COR-L47 (cell line): ENCODE measurements around the gene IMMP2L.

ENCODE experiments used
- DNase-seq: peaks from one replicate; lab custom pipeline; 2025; lab: John Stamatoyannopoulos, UW

Gene IMMP2L

GRCh38 chr7:111556977-111557376 is 5.3 kb downstream of the IMMP2L start:
- DNase-seq = no peak

DNA sequence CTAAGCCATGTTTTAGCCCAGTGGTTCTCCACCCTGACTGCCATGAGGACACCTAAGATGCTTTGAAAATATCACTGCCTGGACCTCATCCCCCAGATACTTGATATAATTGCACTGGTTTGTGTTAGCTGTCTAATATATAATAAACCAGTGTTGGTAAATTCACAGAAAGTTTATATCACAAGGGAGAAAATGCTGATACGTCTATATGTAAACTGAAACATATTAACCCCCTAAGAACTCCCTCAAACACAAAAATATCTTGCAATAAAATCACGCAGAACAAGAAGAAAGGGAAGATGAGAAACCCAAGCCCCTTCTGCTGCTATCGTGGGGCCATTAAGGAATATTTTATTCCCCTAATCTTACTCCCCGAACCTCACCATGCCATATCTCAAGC is 8.2 kb downstream of the IMMP2L start:
- DNase-seq = no peak

GRCh38 chr7:111541067-111541466 is 21.2 kb downstream of the IMMP2L start:
- no peak for DNase-seq

- DNase-seq = no peak
Observed at GRCh38 chr7:111540199-111540815, 22.0 kb downstream of the IMMP2L start.

- no peak for DNase-seq
Observed at GRCh38 chr7:111537134-111537533, 25.2 kb downstream of the IMMP2L start.

DNA sequence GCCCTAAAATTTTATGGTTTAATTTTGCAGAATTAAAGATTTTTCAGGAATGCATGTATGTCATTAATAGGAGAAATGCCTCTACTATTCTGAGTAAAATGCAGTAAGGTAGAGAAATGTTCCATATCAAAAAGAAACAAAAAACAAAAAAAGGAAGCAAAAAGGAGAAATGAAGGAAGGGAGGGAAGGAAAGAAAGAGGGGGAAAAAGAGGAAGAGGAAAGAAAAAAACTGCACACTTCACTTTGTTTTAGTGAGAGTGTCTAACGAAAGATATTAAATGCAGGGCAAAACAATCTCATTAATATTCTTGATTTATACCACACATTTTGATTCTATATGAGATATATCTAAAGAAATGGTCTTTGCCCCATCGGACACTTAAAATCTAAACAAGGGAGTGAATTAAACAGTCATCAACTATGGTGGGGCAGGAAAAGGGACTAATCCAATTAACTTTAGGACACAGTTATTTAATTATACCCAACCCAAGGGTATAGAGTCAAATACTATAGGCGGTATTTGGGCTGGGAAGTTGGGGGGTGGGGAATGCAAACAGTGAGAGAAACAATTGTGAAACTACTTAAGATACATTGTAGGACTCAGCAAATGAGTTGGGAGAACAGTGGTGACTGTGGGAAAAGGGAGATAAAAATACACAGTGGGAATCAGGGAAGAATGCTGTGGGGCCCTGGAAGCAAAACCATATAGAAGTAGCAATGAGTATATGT is 27.0 kb downstream of the IMMP2L start:
- DNase-seq = no peak

- DNase-seq = peak; percentile 87
Observed at GRCh38 chr7:111532625-111533024, 29.7 kb downstream of the IMMP2L start.

- no peak for DNase-seq
Observed at GRCh38 chr7:111531993-111532392, 30.3 kb downstream of the IMMP2L start.

DNA sequence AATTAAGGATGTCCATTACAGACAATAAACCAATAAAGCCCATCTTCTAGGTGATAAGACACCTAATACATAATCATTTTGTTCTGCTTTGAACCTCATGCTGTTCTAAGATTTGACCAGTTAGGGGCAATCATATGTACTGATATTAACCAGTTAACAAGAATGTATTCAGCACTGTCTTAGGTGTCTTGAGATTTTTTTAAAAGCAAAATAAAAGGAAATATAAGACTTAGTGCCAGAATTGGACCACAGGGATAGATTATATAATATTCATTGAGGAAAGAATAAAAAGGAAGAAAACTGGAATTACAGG is 32.0 kb downstream of the IMMP2L start:
- no peak for DNase-seq

DNA sequence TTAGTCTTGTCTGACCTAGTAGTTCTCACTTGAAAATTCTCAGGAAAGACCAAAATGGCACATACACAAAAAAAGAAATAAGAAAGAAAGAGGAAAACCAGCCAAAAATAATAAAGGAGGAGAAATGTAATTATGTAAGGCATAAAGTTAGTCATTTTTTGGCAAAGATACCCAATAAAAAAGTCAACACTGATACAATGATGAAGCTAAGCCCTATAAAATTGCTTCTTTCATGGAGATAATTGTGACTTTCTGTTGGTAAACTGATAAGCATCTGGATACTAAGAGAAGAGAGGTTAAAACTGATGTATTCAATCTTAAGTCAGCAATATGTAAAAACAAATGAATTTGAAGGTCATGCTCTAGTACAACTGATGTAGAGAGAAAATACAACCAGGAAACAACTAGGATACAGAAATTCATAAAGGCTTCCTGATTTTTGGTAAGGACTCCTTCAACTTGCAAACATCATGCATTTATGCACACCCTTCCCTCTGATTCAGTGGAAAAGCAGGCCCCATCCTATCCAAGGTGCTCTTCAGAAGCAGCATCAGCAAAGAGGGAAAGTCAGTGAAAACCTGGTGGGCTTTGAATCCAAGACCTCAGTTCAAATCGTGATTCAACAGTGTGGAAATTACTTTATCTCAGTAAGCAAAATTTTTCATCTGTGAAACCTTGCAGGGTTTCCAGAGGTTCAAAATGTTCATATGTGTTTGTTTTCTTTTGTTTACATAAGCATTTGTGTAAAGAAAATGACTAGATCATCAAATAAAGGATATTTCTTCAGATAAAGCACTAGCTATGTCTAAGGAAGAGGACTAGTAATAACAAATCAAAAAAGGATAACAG is 32.6 kb downstream of the IMMP2L start:
- no peak for DNase-seq

- no peak for DNase-seq
Observed at GRCh38 chr7:111528331-111528730, 34.0 kb downstream of the IMMP2L start.

- DNase-seq = no peak
Observed at GRCh38 chr7:111527545-111527944, 34.7 kb downstream of the IMMP2L start.

- no peak for DNase-seq
Observed at GRCh38 chr7:111525100-111525499, 37.2 kb downstream of the IMMP2L start.

- DNase-seq = no peak
Observed at GRCh38 chr7:111521660-111522059, 40.6 kb downstream of the IMMP2L start.

DNA sequence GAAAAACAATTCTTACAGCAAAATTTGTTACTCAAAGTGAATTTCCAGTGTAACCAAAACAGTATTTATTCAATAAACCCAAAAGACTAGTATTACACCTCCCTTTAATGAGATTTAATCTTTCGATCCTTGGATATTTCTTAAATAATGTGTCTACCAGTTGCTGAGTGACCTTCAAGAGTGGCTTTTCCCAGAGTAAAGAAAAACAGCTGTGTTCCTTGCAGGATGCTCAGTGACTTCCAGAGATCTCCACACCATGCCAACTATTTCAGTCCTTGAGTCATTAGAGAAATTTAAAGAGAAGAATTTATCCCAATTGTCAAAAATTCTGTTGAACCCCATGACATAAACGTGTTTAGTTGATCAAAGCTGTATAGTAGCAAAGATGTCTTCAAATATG is 44.0 kb downstream of the IMMP2L start:
- DNase-seq = no peak

- DNase-seq = no peak
Observed at GRCh38 chr7:111517549-111517951, 44.7 kb downstream of the IMMP2L start.

DNA sequence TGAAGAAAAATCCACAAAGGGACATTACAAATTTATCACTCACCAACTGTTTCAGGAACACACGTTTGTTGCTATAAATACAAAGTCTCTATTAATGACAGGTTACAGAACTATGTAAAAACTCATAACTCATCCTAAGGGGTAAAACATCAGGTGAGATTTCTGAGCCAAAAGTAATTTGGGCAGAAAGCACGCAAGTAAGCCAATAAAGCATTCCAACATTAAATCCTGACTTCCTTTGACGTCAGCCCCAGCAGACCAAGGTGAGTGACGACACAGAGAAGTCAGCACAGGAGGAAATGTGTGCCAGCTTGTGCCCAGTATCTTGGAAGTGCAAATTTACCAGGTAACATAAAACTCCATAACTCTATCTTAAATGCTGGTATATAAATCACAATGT is 45.7 kb downstream of the IMMP2L start:
- no peak for DNase-seq

- DNase-seq = no peak
Observed at GRCh38 chr7:111513566-111513965, 48.7 kb downstream of the IMMP2L start.

DNA sequence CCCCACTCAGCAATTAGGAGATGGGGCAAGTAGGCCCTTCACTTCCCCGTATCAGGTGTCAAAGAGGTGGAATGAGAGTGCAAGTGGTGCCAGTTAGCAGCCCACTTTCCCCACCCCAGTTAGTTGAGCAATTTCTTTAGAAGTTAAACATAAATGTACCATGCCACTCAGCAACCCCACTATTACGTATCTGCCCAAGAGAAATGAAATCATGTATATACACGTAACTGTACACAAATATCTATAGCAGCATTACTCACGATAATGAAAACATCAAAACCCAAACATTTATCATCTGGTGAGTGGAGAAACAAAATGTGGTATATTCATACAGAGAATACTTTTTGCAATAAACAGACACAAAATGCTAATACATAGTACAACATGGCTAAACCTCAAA is 50.4 kb downstream of the IMMP2L start:
- no peak for DNase-seq

DNA sequence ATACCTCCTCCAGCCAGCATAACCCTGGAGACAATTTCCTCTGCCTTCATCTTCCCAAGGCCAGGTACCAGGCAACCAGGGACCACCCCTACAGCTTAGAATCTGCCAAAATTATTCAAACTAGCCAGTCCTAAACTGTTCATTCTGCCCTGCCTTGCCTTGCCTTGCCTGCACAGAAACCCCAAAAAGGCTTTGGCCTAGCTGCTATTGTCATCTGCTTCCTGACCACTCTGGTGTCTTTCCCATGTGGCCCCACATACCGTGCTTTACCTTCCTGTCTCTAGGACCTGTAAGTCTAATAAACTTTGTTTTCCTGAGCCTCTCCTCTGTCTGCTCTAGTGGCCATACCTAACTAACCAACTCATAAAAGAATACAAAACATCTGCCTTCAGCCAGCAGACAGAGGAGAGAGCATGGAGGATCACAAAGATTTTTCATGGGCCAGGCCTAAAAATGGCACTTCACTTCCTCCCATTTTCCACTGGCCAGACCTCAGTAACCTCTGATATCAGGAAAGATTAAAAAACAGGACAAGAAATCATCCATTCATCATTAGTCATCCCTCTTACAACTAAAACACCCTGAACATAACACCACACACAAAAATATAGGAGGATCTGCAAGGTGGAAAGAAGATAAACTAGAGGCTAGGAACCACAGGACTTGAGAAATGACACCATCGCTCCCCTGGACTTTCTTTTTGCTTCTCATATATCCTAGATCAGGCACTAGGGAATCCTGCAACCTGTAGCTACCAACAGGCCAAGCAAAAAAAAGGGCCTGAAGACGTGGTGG is 51.5 kb downstream of the IMMP2L start:
- no peak for DNase-seq

DNA sequence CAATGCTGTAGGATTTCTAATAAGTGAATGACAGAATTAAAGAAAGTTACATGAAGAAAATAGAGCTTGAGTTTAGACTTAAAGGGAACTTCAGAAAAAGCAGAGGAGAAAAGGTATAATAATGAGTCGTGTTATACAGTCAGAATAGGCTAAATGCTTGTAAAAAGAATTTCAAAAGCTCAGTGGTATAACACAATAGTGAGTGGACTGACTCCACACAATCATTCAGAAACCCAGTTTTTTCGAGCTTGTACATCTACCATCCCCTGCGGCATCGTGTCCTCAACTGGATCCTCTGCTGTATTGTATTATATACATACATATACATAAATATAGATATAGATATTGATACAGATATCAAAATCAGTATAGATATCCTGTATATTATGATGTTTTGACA is 52.2 kb downstream of the IMMP2L start:
- no peak for DNase-seq

DNA sequence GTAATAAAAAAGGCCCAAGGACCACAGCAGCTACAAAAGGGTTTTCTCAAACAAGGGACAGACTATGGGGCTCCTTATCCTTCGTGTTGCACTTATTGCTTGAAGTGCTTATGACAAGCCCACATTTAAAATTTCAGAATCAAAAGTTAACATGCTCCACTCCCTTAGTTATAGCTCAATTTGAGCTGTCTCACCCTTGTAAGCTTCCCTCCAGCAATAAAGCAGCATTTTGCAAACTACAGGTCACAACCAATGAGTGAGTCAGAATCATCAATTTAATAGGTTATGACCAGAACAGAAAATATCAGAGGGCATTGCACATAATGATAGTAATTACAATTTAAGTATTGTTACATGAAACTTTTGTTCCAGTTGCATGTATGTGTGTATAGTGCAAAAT is 53.0 kb downstream of the IMMP2L start:
- no peak for DNase-seq
